Erythroblast (primary cell): ENCODE data around the gene WEE2.
A peak's percentile ranks its signal among the peaks of the same experiment; 100 is the strongest.

Source experiments
- DNase-seq, 2 experiments: peaks; one replicate each; lab custom pipeline; 2025; lab: John Stamatoyannopoulos, UW
- GATA1 ChIP-seq: IDR thresholded peaks from 2 replicates; pipeline ENCODE4 v1.6.1; 2011; ENCODE audit warnings: low read depth, mild to moderate bottlenecking, control low read depth, low read length, moderate library complexity
- POLR2A ChIP-seq: IDR thresholded peaks from 2 replicates; pipeline ENCODE4 v1.6.1; 2011; ENCODE audit warnings: mild to moderate bottlenecking, low read length

WEE2 gene

GRCh38 chr7:141710301-141710700 lies 2.1 kb downstream of the WEE2 start:
- DNase-seq = no peak
- no peak for TF ChIP-seq POLR2A
- no peak for TF ChIP-seq GATA1

- DNase-seq = no peak
- TF ChIP-seq POLR2A (no peak), GATA1 (no peak)
Measured at GRCh38 chr7:141712603-141713255, 4.6 kb downstream of the WEE2 start.

DNA sequence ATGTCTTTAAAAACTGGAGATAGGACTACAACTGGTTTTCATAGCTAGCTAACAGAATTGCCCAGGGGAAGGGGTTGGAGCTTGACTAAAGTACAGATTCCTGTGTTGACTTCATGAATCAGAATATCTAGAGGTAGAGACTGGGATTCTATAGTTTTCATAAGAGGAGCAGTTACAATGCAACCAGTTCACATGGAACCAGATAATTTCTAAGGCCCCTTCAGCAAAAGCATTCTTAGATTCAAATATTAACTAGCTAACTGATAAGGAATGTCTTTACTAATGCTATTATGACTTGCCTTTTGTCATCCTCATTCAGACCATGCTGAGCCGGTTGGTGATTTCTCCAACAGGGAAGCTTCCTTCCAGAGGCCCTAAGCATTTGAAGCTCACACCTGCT lies 5.7 kb downstream of the WEE2 start:
- TF ChIP-seq POLR2A = no peak
- TF ChIP-seq GATA1 = no peak
- no peak for DNase-seq

DNA sequence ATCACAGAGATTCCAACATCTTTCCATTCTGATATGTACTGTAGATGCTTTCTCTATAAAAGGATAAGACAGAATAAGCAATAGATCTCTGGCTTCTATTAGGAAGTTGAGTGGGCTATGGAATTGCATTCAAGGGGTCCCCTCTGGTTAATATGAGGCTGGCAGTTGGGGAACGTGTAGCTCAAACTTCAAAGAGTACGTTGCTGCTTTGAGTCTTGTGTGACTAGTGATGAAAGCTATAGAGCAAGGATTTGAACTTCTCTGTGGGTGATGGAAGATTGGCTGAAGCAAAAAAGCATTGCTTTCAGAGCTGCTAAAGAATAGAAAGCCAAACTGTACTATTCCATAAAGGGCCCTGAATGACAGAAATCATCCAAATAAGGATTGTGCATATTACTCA lies 6.4 kb downstream of the WEE2 start:
- no peak for DNase-seq
- no peak for TF ChIP-seq GATA1
- no peak for TF ChIP-seq POLR2A

DNA sequence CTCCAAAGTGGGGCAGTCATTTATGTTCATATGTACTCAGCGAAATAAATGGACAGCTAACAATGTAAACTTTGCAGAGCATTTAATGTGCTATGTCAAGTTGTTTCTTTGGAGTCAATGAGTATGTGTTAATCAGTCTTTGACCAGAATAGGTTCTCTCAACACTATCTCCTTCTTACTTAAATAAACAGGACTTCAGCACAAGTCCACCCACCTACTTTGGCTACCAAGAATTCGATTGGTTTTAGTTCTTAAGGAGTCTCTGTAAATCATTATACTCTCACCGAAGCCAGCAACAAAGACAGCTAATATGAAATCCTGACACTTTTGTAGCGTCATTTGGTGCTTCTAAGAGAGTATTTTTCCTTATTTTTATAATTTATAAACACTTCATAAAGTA lies 6.9 kb downstream of the WEE2 start:
- DNase-seq = no peak
- no peak for TF ChIP-seq POLR2A
- no peak for TF ChIP-seq GATA1

DNA sequence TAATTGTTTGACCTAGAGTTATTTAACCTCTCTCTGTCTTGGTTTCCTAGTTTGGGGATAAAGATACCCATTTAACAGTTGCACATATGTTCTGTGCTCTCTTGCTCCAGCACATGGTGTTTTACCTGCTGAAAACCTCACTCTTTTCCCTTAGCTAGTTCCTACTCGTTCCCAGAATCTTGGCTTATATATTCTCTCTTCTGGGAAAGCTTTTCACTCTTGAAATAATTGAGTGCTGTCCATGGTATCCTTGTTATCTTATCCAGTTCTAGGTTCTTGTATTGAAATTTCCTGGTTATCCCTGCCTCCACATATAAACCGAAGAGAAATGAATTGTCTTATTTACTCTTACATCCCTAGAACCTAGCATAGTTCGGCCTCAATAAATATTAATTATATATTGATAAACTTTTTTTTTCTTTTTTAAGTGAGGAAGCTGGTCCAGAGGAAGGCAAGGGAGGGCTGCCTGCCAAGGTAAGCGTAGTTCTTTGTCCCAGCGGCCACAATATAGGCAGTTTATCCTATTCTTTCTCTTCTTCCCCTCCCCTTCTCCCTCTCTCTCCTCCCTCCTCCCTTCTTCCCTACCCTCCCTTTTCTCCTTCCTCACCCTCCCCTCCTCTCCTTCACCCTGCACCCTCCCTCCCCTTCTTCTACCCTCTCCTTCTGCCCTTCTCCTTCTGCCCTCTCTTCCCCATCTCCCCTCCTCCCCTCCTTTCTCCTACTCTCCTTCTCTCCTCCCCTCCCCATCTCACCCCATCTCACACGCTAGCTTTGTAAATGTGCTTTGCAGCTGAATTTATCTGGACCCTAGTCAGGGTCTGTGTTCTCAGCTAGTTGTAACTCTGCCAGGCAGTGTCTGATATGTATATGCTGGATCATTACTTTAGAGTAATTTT lies 7.9 kb downstream of the WEE2 start:
- TF ChIP-seq POLR2A (no peak), GATA1 (no peak)
- no peak for DNase-seq

GRCh38 chr7:141717450-141717849 lies 9.3 kb downstream of the WEE2 start:
- no peak for TF ChIP-seq POLR2A
- no peak for TF ChIP-seq GATA1
- no peak for DNase-seq

- no peak for DNase-seq
- TF ChIP-seq POLR2A = no peak
- no peak for TF ChIP-seq GATA1
Measured at GRCh38 chr7:141722529-141722928, 14.4 kb downstream of the WEE2 start.

GRCh38 chr7:141729020-141729419 lies 20.9 kb downstream of the WEE2 start:
- DNase-seq = no peak
- TF ChIP-seq POLR2A (no peak), GATA1 (no peak)

GRCh38 chr7:141731476-141732149 lies 23.5 kb downstream of the WEE2 start:
- no peak for DNase-seq
- TF ChIP-seq POLR2A (no peak), GATA1 (no peak)

DNA sequence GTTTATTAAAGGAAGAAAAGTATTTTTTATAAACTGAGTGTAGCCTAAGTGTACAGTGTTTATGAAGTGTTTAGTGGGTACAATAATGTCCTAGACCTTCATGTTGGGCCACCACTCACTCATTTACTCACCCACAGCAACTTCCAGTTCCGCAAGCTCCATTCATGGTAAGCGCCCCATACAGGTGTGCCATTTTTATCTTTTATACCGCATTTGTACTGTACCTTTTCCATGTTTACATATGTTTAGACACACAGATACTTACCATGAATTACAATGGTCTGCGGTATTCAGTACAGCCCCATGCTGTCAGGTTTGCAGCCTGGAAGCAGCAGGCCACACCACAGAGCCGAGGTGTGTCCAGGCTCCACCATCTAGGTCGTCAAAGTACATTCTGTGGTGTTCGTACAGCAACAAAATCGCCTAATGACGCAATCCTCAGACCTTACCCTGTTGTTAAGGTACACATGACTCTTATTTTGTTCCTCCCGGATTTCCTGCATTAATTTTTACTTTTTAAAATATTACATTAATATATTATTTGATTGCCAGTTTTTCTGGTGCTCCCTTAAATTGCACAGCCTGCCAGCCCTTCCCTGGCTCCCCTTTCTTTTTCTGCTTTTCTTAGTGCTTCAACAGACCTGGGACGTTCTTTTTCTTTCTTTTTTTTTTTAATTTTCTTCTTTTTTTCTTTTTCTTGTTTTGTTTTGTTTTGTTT lies 29.1 kb downstream of the WEE2 start:
- no peak for TF ChIP-seq POLR2A
- TF ChIP-seq GATA1 = no peak

DNA sequence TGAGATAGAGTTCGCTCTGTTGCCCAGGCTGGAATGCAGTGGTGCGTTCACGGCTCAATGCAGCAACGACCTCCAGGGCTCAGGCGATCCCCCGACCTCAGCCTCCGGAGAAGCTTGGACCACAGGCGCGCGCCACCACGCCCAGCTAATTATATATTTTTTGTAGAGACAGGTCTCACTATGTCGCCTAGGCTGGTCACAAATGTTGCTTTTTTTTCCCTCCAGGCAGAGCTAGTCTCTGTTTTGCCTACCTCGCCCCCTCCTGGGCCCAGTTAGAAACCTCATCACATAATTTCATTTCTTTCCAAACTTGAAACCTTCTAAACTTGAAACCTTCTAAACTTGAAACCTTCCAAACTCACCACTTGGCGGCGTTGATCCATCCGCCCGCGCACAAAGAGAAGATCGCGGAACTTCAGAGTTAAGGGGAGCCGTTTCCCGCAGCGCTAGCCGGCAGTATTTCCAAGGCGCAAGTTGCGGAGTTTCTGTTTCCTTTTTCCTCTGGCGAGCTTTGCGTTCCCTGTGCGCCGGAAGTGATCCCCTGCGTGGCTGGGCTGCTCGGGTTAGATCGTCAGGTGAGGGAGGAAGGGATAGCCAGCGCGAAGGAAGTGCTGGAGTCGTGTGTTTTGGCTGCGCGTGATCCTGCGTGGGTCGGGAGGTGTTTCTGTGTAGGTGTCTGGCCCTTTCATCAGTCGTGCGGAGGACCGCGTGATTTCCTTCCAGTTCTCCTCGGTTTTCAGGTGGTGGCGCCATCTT lies 29.9 kb downstream of the WEE2 start, which contains the start of gene SSBP1:
Gene SSBP1 (plus strand): TSS at position 523 of the 756 bp plus-strand sequence. CDS start 809 bp downstream, outside the sequence.
- no peak for TF ChIP-seq GATA1
- TF ChIP-seq POLR2A = peak; percentile 96

More for the DNA sequence above, 29.1 kb downstream of the WEE2 start:
- peak; percentile 43 to 51 for DNase-seq

DNA sequence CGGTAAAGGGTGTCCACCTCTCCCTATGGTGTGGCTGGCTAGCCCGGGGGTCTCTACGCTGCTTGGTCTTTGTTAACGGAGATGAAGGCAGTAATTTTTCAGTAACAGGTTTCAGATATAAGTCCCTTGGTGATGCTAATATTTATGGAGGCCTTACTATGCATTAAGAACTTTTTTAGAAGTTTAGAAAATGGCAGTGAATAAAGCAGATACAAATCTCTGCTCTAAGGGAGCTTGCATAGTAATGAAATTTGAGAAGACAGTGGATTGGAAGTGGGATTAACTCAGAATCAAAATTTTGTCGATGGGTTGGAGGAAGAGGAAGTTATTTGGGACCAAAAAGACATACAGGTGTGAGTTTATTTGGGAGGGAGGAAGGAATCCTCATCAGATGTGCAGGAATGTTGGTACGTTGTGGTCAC lies 30.4 kb downstream of the WEE2 start:
- DNase-seq = no peak
- TF ChIP-seq POLR2A (no peak), GATA1 (no peak)

More for the DNA sequence above, 29.9 kb downstream of the WEE2 start, which contains the start of gene SSBP1:
- DNase-seq = peak; percentile 97 to 98
